ENCODE results near the gene SNX8. TPM values are rescaled to one million over a fixed set of nuclear protein-coding genes. Genes with fewer than 3 reads are reported as not detected.

Gene SNX8
- polyA plus RNA-seq, 1 experiment = 40.2 TPM

GRCh38 chr7:2287745-2288144 lies 26.5 kb downstream of the SNX8 start:
- H3K27ac ChIP-seq (ENCODE audit: low read depth, low read length) = no peak overlapping the region
- no peak overlapping the region for H3K4me3 ChIP-seq (ENCODE audit: low read depth, low read length)
- TF ChIP-seq CTCF (IDR thresholded peaks at IDR 0.05; ENCODE audit: low read depth, low read length) = no peak
- POLR2A ChIA-PET = no interaction called here
- H3K9me3 ChIP-seq (ENCODE audit: control insufficient read depth, insufficient read depth, low read length) = no peaks in the 10 kb centered on the region; the same call in 1 of the 2 replicates
- DNase-seq (ENCODE audit: low read depth, low spot score) = no peak
- H3K27me3 ChIP-seq (ENCODE audit: control insufficient read depth, insufficient read depth, low read length) = no peaks in the 10 kb centered on the region
- CTCF ChIA-PET = no interaction called here

- TF ChIP-seq CTCF (IDR thresholded peaks at IDR 0.05; ENCODE audit: low read depth, low read length) = no peak
- CTCF ChIA-PET = no interaction called here
- POLR2A ChIA-PET = no interaction called here
- no peak overlapping the region for H3K27ac ChIP-seq (ENCODE audit: low read depth, low read length)
- DNase-seq (ENCODE audit: low read depth, low spot score) = no peak
- H3K4me3 ChIP-seq (ENCODE audit: low read depth, low read length) = no peak overlapping the region
- no peaks in the 10 kb centered on the region for H3K27me3 ChIP-seq (ENCODE audit: control insufficient read depth, insufficient read depth, low read length)
- no peaks in the 10 kb centered on the region; the same call in 1 of the 2 replicates for H3K9me3 ChIP-seq (ENCODE audit: control insufficient read depth, insufficient read depth, low read length)
These were observed 31.2 kb downstream of the SNX8 start for GRCh38 chr7:2283074-2283473.

- H3K27ac ChIP-seq (ENCODE audit: low read depth, low read length) = no peak overlapping the region
- H3K4me3 ChIP-seq (ENCODE audit: low read depth, low read length) = no peak overlapping the region
- no peak for DNase-seq (ENCODE audit: low read depth, low spot score)
- H3K27me3 ChIP-seq (ENCODE audit: control insufficient read depth, insufficient read depth, low read length) = no peaks in the 10 kb centered on the region
- POLR2A ChIA-PET = no interaction called here
- no peaks in the 10 kb centered on the region; the same call in 1 of the 2 replicates for H3K9me3 ChIP-seq (ENCODE audit: control insufficient read depth, insufficient read depth, low read length)
- TF ChIP-seq CTCF (IDR thresholded peaks at IDR 0.05; ENCODE audit: low read depth, low read length) = no peak
- CTCF ChIA-PET = interaction anchor here (1.0 kb wide), 1 partner anchor 66 kb away, joined by 4 read pairs; no protein-coding TSS in a partner anchor
These were observed 32.0 kb downstream of the SNX8 start for GRCh38 chr7:2282185-2282751.

- POLR2A ChIA-PET = no interaction called here
- no peak overlapping the region for H3K27ac ChIP-seq (ENCODE audit: low read depth, low read length)
- no peak for DNase-seq (ENCODE audit: low read depth, low spot score)
- no peak for TF ChIP-seq CTCF (IDR thresholded peaks at IDR 0.05; ENCODE audit: low read depth, low read length)
- H3K9me3 ChIP-seq (ENCODE audit: control insufficient read depth, insufficient read depth, low read length) = no peaks in the 10 kb centered on the region; the same call in 1 of the 2 replicates
- H3K27me3 ChIP-seq (ENCODE audit: control insufficient read depth, insufficient read depth, low read length) = no peaks in the 10 kb centered on the region
- H3K4me3 ChIP-seq (ENCODE audit: low read depth, low read length) = no peak overlapping the region
- CTCF ChIA-PET = interaction anchor here (1.0 kb wide), 1 partner anchor 66 kb away, joined by 4 read pairs; no protein-coding TSS in a partner anchor
These were observed 32.7 kb downstream of the SNX8 start for GRCh38 chr7:2281541-2281940.

- Histone ChIP-seq H3K27ac (ENCODE audit: low read depth, low read length) (no peak overlapping the region), H3K27me3 (ENCODE audit: control insufficient read depth, insufficient read depth, low read length) (no peaks in the 10 kb centered on the region), H3K4me3 (ENCODE audit: low read depth, low read length) (no peak overlapping the region), H3K9me3 (ENCODE audit: control insufficient read depth, insufficient read depth, low read length) (no peaks in the 10 kb centered on the region; the same call in 1 of the 2 replicates)
- ChIA-PET CTCF (interaction anchor here (0.9 to 1.2 kb wide), 2 partner anchors 32 to 68 kb away, joined by 3 read pairs; no protein-coding TSS in a partner anchor), POLR2A (interaction anchor here (0.6 to 0.9 kb wide), 3 partner anchors 32 to 628 kb away, joined by 4 to 7 read pairs (median 4); no protein-coding TSS in a partner anchor)
- DNase-seq (ENCODE audit: low read depth, low spot score) = no peak
- TF ChIP-seq CTCF (IDR thresholded peaks at IDR 0.05; ENCODE audit: low read depth, low read length) = no peak
These were observed 33.8 kb downstream of the SNX8 start for GRCh38 chr7:2280424-2280823.
